ENCODE data around the gene MYO15B. TPM values are rescaled to one million over a fixed set of nuclear protein-coding genes. Genes with fewer than 3 reads are reported as not detected.

MYO15B gene
- total and polyA plus RNA-seq, 2 of the 4 experiments (the other 2 are of a cell fraction), result 0.18 to 0.65 TPM

GRCh38 chr17:75628425-75628824 is 40.8 kb downstream of the MYO15B start:
- Histone ChIP-seq H2AK5ac (ENCODE audit: low read depth, low read length) (no peak overlapping the region), H3K4me2 (ENCODE audit: low read depth, low read length) (no peak overlapping the region), H3K9me1 (ENCODE audit: insufficient read depth, low read length) (no peaks in the 10 kb centered on the region), H4K5ac (ENCODE audit: low read depth, low read length) (no peak overlapping the region), H3K27me3 (ENCODE audit: control insufficient read depth, insufficient read depth, low read length) (no peaks in the 10 kb centered on the region), H3K9me3 (ENCODE audit: control insufficient read depth, insufficient read depth, low read length) (no peaks in the 10 kb centered on the region), H3K23ac (ENCODE audit: low read depth, low read length) (no peak overlapping the region), H4K8ac (ENCODE audit: low read depth in 2 of 2, low read length in 2 of 2) (no peak overlapping the region), H2BK5ac (ENCODE audit: low read depth, low read length, poor library complexity, severe bottlenecking) (no peak overlapping the region), H3K9ac (ENCODE audit: low read depth, low read length) (no peak overlapping the region), H3K4me3 (ENCODE audit: insufficient read depth, low read depth, low read length) (no peak overlapping the region), H3K79me1 (ENCODE audit: low read depth in 1 of 2, low read length in 2 of 2) (no peaks in the 10 kb centered on the region; a peak in 1 of 4 replicates), H2BK20ac (ENCODE audit: low read depth, low read length) (no peak overlapping the region), H2AFZ (replicated peaks; ENCODE audit: low read length, poor library complexity) (no peak overlapping the region), H3K36me3 (ENCODE audit: control insufficient read depth, insufficient read depth, low read length) (peaks cover 8% of the 10 kb centered on the region; the same call in 1 of the 2 replicates), H2AK9ac (replicated peaks; ENCODE audit: low read depth, low read length, poor library complexity) (no peak overlapping the region), H3K4me1 (ENCODE audit: control insufficient read depth, insufficient read depth, low read length) (peaks cover 7% of the 10 kb centered on the region), H3K56ac (ENCODE audit: extremely low read depth, insufficient read depth, low read length) (no peak overlapping the region), H2BK15ac (ENCODE audit: low read depth, low read length) (no peak overlapping the region), H4K20me1 (ENCODE audit: insufficient read depth, low read length) (peaks cover 2% of the 10 kb centered on the region), H4K91ac (ENCODE audit: insufficient read depth, low read depth, low read length) (no peak overlapping the region), H3K14ac (replicated peaks; ENCODE audit: low read depth, low read length) (no peak overlapping the region), H3K4ac (ENCODE audit: low read depth, low read length) (no peak overlapping the region), H2BK120ac (ENCODE audit: low read depth, low read length) (no peak overlapping the region), H3K27ac (ENCODE audit: insufficient read depth, low read length) (no peak overlapping the region), H3K18ac (ENCODE audit: low read depth, low read length) (no peak overlapping the region)
- ChIA-PET POLR2A (ENCODE audit: unreplicated experiment) (no interaction called here), CTCF (no interaction called here)
- BruUV-seq (replicated peaks), result no TSS peak
- WGBS, 2 experiments (ENCODE audit: extremely low coverage in 2 of 2, insufficient read length in 1 of 2), result 60% methylated on average over 1 of the region's 6 CpGs; no CpG with 5 or more reads in 1 of the 2 experiments
- dilution Hi-C loops (cut with HindIII; ENCODE audit: low sequenced_read_pairs, unreplicated experiment) (no loop called here), in situ Hi-C loops (cut with MboI; ENCODE audit: low sequenced_read_pairs) (no loop called here), intact Hi-C loops (cut with micrococcal nuclease) (no loop called here)
- TF ChIP-seq MAZ (IDR thresholded peaks at IDR 0.05; ENCODE audit: borderline replicate concordance, low read depth, low read length), result no peak
- TF ChIP-seq NFE2L2 (IDR thresholded peaks at IDR 0.05; ENCODE audit: low read depth, low read length), result no peak
- no peak for TF ChIP-seq ELK1 (IDR thresholded peaks at IDR 0.05; ENCODE audit: borderline replicate concordance, low read depth, low read length)
- TF ChIP-seq MAFK (IDR thresholded peaks at IDR 0.05; ENCODE audit: low read depth, low read length), result no peak
- no peak for TF ChIP-seq CTCF (conservative IDR thresholded peaks at IDR 0.05; ENCODE audit: low read depth, low read length)
- TF ChIP-seq RCOR1 (IDR thresholded peaks at IDR 0.05; ENCODE audit: insufficient replicate concordance, low read length), result no peak
- no peak for TF ChIP-seq CEBPB (IDR thresholded peaks at IDR 0.05; ENCODE audit: low read depth, low read length)
- TF ChIP-seq RFX5 (IDR thresholded peaks at IDR 0.05; ENCODE audit: low read depth, low read length), result no peak
- TF ChIP-seq RAD21 (IDR thresholded peaks at IDR 0.05; ENCODE audit: low read length), result no peak
- no peak for TF ChIP-seq MXI1 (IDR thresholded peaks at IDR 0.05; ENCODE audit: borderline replicate concordance, low read depth, low read length)
- TF ChIP-seq FOS (IDR thresholded peaks at IDR 0.05; ENCODE audit: low read depth, low read length), result no peak
- no peak for TF ChIP-seq BHLHE40 (IDR thresholded peaks at IDR 0.05; ENCODE audit: low read depth, low read length)
- TF ChIP-seq POLR2A (IDR thresholded peaks at IDR 0.05; ENCODE audit: low read depth, low read length), result no peak
- TF ChIP-seq SMC3 (IDR thresholded peaks at IDR 0.05; ENCODE audit: low read depth, low read length), result no peak
- TF ChIP-seq CHD1 (IDR thresholded peaks at IDR 0.05; ENCODE audit: low read depth, low read length), result no peak
- no peak for TF ChIP-seq USF2 (IDR thresholded peaks at IDR 0.05; ENCODE audit: low read depth, low read length)
- ATAC-seq (ENCODE audit: low read depth) (no peak), DNase-seq (no peak)

Measured in IMR-90 (cell line).